Fibroblast of lung (primary cell): ENCODE data around the gene HSF2BP. TPM values are rescaled to one million over a fixed set of nuclear protein-coding genes. Genes with fewer than 3 reads are reported as not detected.

Experiments
- DNase-seq, 2 donors: peaks; one replicate each; pipeline versions ENCODE4 v3.0.0 to v3.0.0-alpha.2; 2010; ENCODE audit warnings: low read depth in 2 of 2
- H2AFZ ChIP-seq: 2 replicates; pipeline ENCODE4 v1.5.1; 2012; ENCODE audit warnings: low read length, control low read depth, inconsistent platforms
- H3K27ac ChIP-seq: 2 replicates; pipeline ENCODE4 v1.5.1; 2011; ENCODE audit warnings: low read length, control low read depth; ENCODE audit not compliant: insufficient read depth
- H3K27me3 ChIP-seq: 2 replicates; pipeline ENCODE4 v1.5.1; 2011; ENCODE audit warnings: mild to moderate bottlenecking, low read length; ENCODE audit not compliant: control insufficient read depth, insufficient read depth
- H3K36me3 ChIP-seq: 2 replicates; pipeline ENCODE4 v1.5.1; 2011; ENCODE audit warnings: low read length; ENCODE audit not compliant: control insufficient read depth, insufficient read depth
- H3K4me1 ChIP-seq: 2 replicates; pipeline ENCODE4 v1.5.1; 2011; ENCODE audit warnings: low read length; ENCODE audit not compliant: control insufficient read depth, insufficient read depth; ENCODE audit errors: extremely low read depth
- H3K4me2 ChIP-seq: 2 replicates; pipeline ENCODE4 v1.5.1; 2011; ENCODE audit warnings: low read length, control low read depth; ENCODE audit not compliant: insufficient read depth; ENCODE audit errors: extremely low read depth
- H3K4me3 ChIP-seq, 4 experiments: fragments of 200-600 bp in 1 of 4; sonication (generic) in 1 of 4; replicated peaks in 1 of 4; 2 replicates each; pipeline ENCODE4 v1.5.1; 2011 to 2016; ENCODE audit warnings: low read length in 4 of 4, low read depth in 3 of 4, mild to moderate bottlenecking in 3 of 4, control low read depth in 2 of 4, inconsistent platforms in 1 of 4, mixed read lengths in 1 of 4; ENCODE audit not compliant: insufficient read depth in 1 of 4; ENCODE audit errors: control extremely low read depth in 1 of 4
- H3K79me2 ChIP-seq: 2 replicates; pipeline ENCODE4 v1.5.1; 2012; ENCODE audit warnings: mild to moderate bottlenecking, low read length, inconsistent platforms; ENCODE audit not compliant: control insufficient read depth, insufficient read depth
- H3K9ac ChIP-seq: 2 replicates; pipeline ENCODE4 v1.5.1; 2011; ENCODE audit warnings: mild to moderate bottlenecking, low read length, control low read depth; ENCODE audit not compliant: insufficient read depth
- H3K9me3 ChIP-seq: 2 replicates; pipeline ENCODE4 v1.5.1; 2012; ENCODE audit warnings: low read depth, low read length; ENCODE audit not compliant: control insufficient read depth, insufficient read depth
- H4K20me1 ChIP-seq: 2 replicates; pipeline ENCODE4 v1.5.1; 2011; ENCODE audit warnings: low read length; ENCODE audit not compliant: control insufficient read depth, insufficient read depth; ENCODE audit errors: extremely low read depth
- CTCF ChIP-seq, 2 donors: IDR thresholded peaks in 1 of 2; conservative IDR thresholded peaks in 1 of 2; 1 replicate in 1 of 2; 2 replicates in 1 of 2; pipeline ENCODE4 v1.5.1; 2011 to 2012; ENCODE audit warnings: low read length in 2 of 2, control low read depth in 1 of 2, inconsistent platforms in 1 of 2, low read depth in 1 of 2, mild to moderate bottlenecking in 1 of 2
- EZH2 ChIP-seq: IDR thresholded peaks from 2 replicates; pipeline ENCODE4 v1.5.1; 2012; ENCODE audit warnings: low read length, control low read depth, mild to moderate bottlenecking; ENCODE audit errors: missing control alignments
- polyA plus RNA-seq, 2 donors: library from polyadenylated mRNA; depleted of rRNA in 1 of 2; stranded (reverse) in 1 of 2; unstranded in 1 of 2; fragments of >200 nt; gene quantifications; 2 replicates each; pipeline ENCODE4 v1.2.1, GENCODE V29; 2011 to 2012; ENCODE audit warnings: missing spikeins in 1 of 2
- total RNA-seq: library from RNA; depleted of rRNA; stranded (reverse); fragments of >200 nt; gene quantifications from 2 replicates; pipeline ENCODE4 v1.2.1, GENCODE V29; 2014

The HSF2BP gene
- total and polyA plus RNA-seq, 2 donors (not counting 1 experiment from before 2014, with no cell fraction given), result 0.70 to 1.2 TPM

DNA sequence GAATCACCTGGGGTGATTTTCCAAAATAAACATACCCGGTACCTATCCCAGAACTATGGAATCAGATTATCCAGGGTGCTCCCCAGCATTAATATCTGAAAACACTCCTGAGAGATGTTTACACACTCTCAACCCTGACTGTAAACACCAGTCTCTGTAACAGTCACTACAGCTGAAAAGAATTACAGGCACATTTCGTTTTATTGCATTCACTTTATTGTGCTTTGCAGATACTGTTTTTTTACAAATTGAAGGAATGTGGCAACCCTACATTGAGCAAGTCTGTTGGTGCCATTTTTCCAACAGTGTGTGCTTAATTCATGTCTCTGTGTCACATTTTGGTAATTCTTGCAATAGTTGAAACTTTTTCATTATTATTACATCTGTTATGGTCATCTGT, 31.8 kb downstream of the HSF2BP start:
- Histone ChIP-seq H2AFZ (no peak overlapping the region), H3K9me3 (no peaks in the 10 kb centered on the region), H3K79me2 (no peaks in the 10 kb centered on the region), H3K4me3 (no peak overlapping the region), H3K27ac (no peak overlapping the region), H3K9ac (no peak overlapping the region), H3K27me3 (peaks cover 6% of the 10 kb centered on the region), H3K4me1 (no peaks in the 10 kb centered on the region), H3K36me3 (no peaks in the 10 kb centered on the region), H3K4me2 (no peak overlapping the region), H4K20me1 (no peaks in the 10 kb centered on the region)
- DNase-seq, result no peak
- no peak for TF ChIP-seq EZH2
- TF ChIP-seq CTCF (conservative IDR thresholded peaks at IDR 0.05 in 1 of 2, IDR thresholded peaks at IDR 0.05 in 1 of 2; ENCODE audit: low read depth in 1 of 2, low read length in 2 of 2), result no peak

DNA sequence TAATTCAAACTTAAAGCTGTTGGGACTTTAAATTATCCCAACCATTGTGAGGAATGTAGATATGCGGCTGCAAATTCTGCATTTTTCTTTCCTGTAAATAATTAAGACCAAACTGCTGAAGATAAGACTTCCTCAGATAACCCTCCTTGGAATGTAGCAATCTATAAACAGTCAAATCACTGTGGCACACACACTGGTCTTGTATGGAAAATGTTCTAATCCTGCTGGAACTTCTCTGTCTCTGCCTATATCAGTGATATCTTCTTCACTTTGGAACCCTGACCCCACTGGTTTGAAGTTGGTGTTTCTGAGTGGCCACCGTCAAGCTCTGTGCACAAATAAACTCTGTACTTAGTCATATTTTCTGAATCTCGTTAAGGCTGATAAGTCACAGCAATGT, 32.9 kb downstream of the HSF2BP start:
- no peaks in the 10 kb centered on the region for H4K20me1 ChIP-seq
- H2AFZ ChIP-seq, result no peak overlapping the region
- DNase-seq, result peak in 1 of 2 donors; percentile 71
- no peak for TF ChIP-seq EZH2
- no peak for TF ChIP-seq CTCF (conservative IDR thresholded peaks at IDR 0.05 in 1 of 2, IDR thresholded peaks at IDR 0.05 in 1 of 2; ENCODE audit: low read depth in 1 of 2, low read length in 2 of 2)
- no peak overlapping the region for H3K4me3 ChIP-seq
- no peaks in the 10 kb centered on the region for H3K9me3 ChIP-seq
- H3K4me2 ChIP-seq, result no peak overlapping the region
- H3K4me1 ChIP-seq, result no peaks in the 10 kb centered on the region
- H3K79me2 ChIP-seq, result no peaks in the 10 kb centered on the region
- no peak overlapping the region for H3K27ac ChIP-seq
- no peak overlapping the region for H3K9ac ChIP-seq
- H3K36me3 ChIP-seq, result no peaks in the 10 kb centered on the region
- peaks cover 6% of the 10 kb centered on the region for H3K27me3 ChIP-seq

GRCh38 chr21:43624339-43624738, 34.9 kb downstream of the HSF2BP start:
- Histone ChIP-seq H3K27ac (no peak overlapping the region), H3K4me1 (no peaks in the 10 kb centered on the region), H3K36me3 (no peaks in the 10 kb centered on the region), H3K4me2 (no peak overlapping the region), H3K79me2 (no peaks in the 10 kb centered on the region), H3K9me3 (no peaks in the 10 kb centered on the region), H3K4me3 (no peak overlapping the region), H4K20me1 (no peaks in the 10 kb centered on the region), H3K27me3 (peaks cover 6% of the 10 kb centered on the region), H3K9ac (no peak overlapping the region), H2AFZ (no peak overlapping the region)
- DNase-seq, result no peak
- TF ChIP-seq CTCF (conservative IDR thresholded peaks at IDR 0.05 in 1 of 2, IDR thresholded peaks at IDR 0.05 in 1 of 2; ENCODE audit: low read depth in 1 of 2, low read length in 2 of 2) (no peak), EZH2 (no peak)
